ENCODE measurements around the gene IFRD2. TPM values are rescaled to one million over a fixed set of nuclear protein-coding genes. Genes with fewer than 3 reads are reported as not detected.

Gene IFRD2
- total and polyA plus RNA-seq, 7 donors, result 24.5 to 73.1 (median 51.8) TPM

DNA sequence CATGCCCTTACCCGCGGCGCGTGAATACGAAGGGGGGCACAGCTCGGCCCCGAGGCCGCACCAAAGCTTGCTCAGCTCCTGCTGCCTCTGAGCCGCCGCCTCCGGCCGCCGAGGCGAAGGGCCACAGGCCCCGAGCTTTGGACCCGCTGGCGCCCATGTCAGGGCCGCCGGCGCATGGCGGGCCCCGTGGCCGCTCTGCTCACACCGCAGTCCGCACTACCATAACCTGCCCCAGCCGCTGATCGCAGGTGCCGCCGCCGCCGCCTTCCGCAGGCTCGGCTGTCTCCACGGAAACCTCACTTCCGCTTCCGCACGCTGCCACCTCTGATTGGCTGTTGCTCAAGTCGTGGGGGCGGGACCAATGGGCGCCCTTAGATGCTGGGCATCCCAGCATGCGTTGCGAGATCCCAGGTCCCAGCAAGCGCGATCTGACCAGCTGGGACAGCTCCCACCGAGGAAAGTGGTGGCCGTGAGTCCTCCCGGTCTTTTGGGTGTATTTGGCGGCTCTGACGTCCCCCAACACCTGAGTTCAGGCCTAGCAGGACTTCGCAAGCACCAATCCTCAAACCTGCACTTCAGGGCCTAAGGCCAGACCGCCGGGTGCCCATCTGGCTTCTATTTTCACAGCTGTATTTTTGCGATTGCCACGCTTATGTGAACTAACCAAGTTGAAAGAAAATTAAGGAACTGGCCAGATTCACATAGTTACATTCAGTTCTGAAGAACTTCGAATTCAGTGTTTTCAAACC, 35.9 kb upstream of the IFRD2 start, which contains the start of gene TUSC2:
TSS of gene TUSC2 (minus strand) at position 281 of the 749 bp plus-strand sequence. CDS start at position 157, 124 bp downstream.
- Histone ChIP-seq H3K27me3 (no peaks in the 10 kb centered on the region), H3K4me3 (peak within 1 kb of the TSS; percentile 75 to 100 (median 92)), H3K36me3 (peaks cover 18 to 49% (median 26%) of the 10 kb centered on the region in 4 donors), H3K9me3 (no peaks in the 10 kb centered on the region), H3K27ac (peak within 1 kb of the TSS; percentile 82 to 97 (median 86)), H3K4me1 (peaks cover 0 to 39% (median 30%) of the 10 kb centered on the region in 4 donors)
- peak; percentile 67 to 76 for TF ChIP-seq POLR2A (IDR thresholded peaks at IDR 0.05)
- peak; percentile 80 to 97 (median 92) for TF ChIP-seq POLR2AphosphoS5 (IDR thresholded peaks at IDR 0.05)
- TF ChIP-seq, protein P1, sequence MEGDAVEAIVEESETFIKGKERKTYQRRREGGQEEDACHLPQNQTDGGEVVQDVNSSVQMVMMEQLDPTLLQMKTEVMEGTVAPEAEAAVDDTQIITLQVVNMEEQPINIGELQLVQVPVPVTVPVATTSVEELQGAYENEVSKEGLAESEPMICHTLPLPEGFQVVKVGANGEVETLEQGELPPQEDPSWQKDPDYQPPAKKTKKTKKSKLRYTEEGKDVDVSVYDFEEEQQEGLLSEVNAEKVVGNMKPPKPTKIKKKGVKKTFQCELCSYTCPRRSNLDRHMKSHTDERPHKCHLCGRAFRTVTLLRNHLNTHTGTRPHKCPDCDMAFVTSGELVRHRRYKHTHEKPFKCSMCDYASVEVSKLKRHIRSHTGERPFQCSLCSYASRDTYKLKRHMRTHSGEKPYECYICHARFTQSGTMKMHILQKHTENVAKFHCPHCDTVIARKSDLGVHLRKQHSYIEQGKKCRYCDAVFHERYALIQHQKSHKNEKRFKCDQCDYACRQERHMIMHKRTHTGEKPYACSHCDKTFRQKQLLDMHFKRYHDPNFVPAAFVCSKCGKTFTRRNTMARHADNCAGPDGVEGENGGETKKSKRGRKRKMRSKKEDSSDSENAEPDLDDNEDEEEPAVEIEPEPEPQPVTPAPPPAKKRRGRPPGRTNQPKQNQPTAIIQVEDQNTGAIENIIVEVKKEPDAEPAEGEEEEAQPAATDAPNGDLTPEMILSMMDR (IDR thresholded peaks at IDR 0.05), result no peak
- no peak for TF ChIP-seq EP300 (IDR thresholded peaks at IDR 0.05)
- peak; percentile 99 for DNase-seq
- WGBS, 2 donors, result 1 to 2% methylated on average over 55 of the region's 55 CpGs
- intact Hi-C loops (cut with DNase I), result loop anchor here (5.0 to 10.0 kb wide), 2 partner anchors 66 to 1057 kb away; partner anchors contain the start of gene MANF

DNA sequence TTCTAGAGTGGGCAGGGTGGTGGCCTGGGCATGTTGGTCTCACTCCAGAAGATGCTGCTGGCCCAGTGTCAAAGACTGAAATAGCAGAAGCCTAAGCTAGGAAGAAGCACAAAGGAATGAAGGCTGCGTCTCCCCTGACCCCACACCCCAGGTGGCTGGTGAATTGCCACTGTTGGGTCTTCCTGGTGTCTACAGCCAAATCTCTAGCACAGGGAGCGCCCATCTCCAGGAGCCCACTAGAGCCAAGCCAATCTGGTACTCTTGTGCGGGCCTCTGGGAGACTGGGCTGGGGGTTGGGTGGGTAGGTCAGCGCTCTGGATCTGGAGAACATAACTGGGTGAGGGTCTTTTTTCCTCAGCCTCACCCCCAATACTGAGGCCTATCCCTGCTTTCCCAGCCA, 34.9 kb upstream of the IFRD2 start:
- Histone ChIP-seq H3K27ac (peak overlapping the region in 3 of 4 donors; percentile 82 to 97 (median 88)), H3K4me1 (peaks cover 0 to 45% (median 34%) of the 10 kb centered on the region in 4 donors), H3K36me3 (peaks cover 18 to 47% (median 26%) of the 10 kb centered on the region in 4 donors), H3K27me3 (no peaks in the 10 kb centered on the region), H3K9me3 (no peaks in the 10 kb centered on the region), H3K4me3 (peak overlapping the region; percentile 75 to 100 (median 92))
- intact Hi-C loops (cut with DNase I), result loop anchor here (5.0 to 10.0 kb wide), 2 partner anchors 65 to 1058 kb away; partner anchors contain the start of gene MANF
- no peak for TF ChIP-seq POLR2AphosphoS5 (IDR thresholded peaks at IDR 0.05)
- TF ChIP-seq POLR2A (IDR thresholded peaks at IDR 0.05), result no peak
- no peak for TF ChIP-seq EP300 (IDR thresholded peaks at IDR 0.05)
- TF ChIP-seq, protein P1 (IDR thresholded peaks at IDR 0.05), result no peak
- 65 to 75% methylated on average over 4 of the region's 4 CpGs for WGBS, 2 donors
- DNase-seq, result no peak

DNA sequence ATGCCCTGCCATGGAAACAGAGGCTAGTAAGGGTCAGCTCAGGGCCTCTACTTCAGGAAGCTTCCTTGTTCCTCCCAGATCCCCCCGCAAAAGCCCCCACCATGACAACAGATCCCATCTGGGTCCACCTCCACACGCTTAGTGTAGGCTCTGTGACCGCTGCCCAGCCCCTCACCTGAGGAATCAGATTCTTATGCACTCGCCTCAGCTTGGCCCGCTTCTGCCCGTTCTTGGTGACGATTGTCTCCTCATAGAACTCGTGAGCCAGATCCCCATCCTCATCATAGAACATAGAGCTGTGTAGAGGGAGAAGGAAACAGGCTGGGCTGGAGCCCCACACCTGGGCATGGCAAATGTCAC, 33.9 kb upstream of the IFRD2 start:
- Histone ChIP-seq H3K36me3 (peaks cover 15 to 38% (median 19%) of the 10 kb centered on the region in 4 donors), H3K27ac (no peak overlapping the region), H3K27me3 (no peaks in the 10 kb centered on the region), H3K4me3 (no peak overlapping the region), H3K4me1 (peaks cover 0 to 50% (median 39%) of the 10 kb centered on the region in 4 donors), H3K9me3 (no peaks in the 10 kb centered on the region)
- TF ChIP-seq EP300 (IDR thresholded peaks at IDR 0.05), result no peak
- TF ChIP-seq, protein P1 (IDR thresholded peaks at IDR 0.05), result no peak
- no peak for TF ChIP-seq POLR2A (IDR thresholded peaks at IDR 0.05)
- TF ChIP-seq POLR2AphosphoS5 (IDR thresholded peaks at IDR 0.05), result no peak
- intact Hi-C loops (cut with DNase I), result loop anchor here (5.0 to 10.0 kb wide), 2 partner anchors 64 to 1059 kb away; partner anchors contain the start of gene MANF
- 92 to 94% methylated on average over 8 of the region's 8 CpGs for WGBS, 2 donors
- DNase-seq, result no peak

DNA sequence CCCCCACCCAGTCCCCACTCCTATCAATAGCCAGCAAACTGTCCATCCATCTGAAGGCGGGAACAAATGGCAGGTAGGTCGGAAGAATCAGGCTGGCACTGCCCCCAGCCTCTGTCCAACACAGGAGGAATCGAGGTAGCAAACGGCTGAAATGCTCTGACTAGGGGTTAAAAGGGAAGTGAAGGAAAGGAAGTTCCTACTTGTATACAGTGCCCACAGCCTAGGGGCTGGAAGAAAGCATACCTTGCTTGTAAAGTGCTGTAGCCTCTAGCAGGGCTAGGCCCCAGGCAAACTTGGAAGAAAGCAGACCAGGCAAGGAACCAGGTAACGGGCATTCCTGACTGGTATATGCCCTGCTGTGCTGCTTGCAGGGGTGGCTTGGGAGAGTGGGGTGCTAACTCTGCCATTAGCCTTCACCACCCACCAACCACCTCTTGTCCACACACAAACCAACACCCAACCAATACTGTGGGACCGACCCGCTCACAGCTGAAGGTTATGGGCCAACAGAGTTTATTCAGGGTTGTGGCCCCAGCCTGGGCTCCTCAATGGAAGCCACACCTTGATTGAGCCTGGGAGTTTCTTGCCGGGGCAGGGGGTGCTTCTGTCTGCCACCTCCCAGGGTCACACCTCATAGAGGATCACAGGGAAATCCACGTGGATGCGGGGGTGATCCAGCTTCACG, 33.4 kb upstream of the IFRD2 start:
- H3K27ac ChIP-seq, result peak overlapping the region in 1 of 4 donors; percentile 92
- 85 to 87% methylated on average over 11 of the region's 11 CpGs for WGBS, 2 donors
- intact Hi-C loops (cut with DNase I), result loop anchor here (5.0 to 10.0 kb wide), 2 partner anchors 63 to 1059 kb away; partner anchors contain the start of gene MANF
- peaks cover 0 to 51% (median 39%) of the 10 kb centered on the region in 4 donors for H3K4me1 ChIP-seq
- H3K36me3 ChIP-seq, result peaks cover 9 to 32% (median 14%) of the 10 kb centered on the region in 4 donors
- DNase-seq, result no peak
- no peaks in the 10 kb centered on the region for H3K27me3 ChIP-seq
- H3K4me3 ChIP-seq, result no peak overlapping the region
- no peaks in the 10 kb centered on the region for H3K9me3 ChIP-seq
- TF ChIP-seq EP300 (IDR thresholded peaks at IDR 0.05) (no peak), POLR2A (IDR thresholded peaks at IDR 0.05) (no peak), POLR2AphosphoS5 (IDR thresholded peaks at IDR 0.05) (no peak)
- TF ChIP-seq, protein P1 (IDR thresholded peaks at IDR 0.05), result no peak

Measured in sigmoid colon (tissue), 7 donors.